IMR-90 (cell line): ENCODE results near the gene HCK. TPM values are rescaled to one million over a fixed set of nuclear protein-coding genes. Genes with fewer than 3 reads are reported as not detected.

Experiments used
- ATAC-seq: fragments of 200-7000 bp; cut with Tn5 transposase; 2 replicates; pipeline ENCODE4 v1.9.1; 2020; ENCODE audit warnings: low read depth, mild to moderate bottlenecking, moderate library complexity
- BruUV-seq: library from RNA; stranded (reverse); fragments of 400-500 nt; replicated peaks from 2 replicates; lab custom pipeline; 2021; lab: Mats Ljungman, UMichigan
- CTCF ChIA-PET: fragments of 300-600 bp; formaldehyde crosslinking; extraction: SDS; loops from one replicate; lab custom pipeline; 2021; ENCODE audit warnings: antibody characterized with exemption; lab: Yijun Ruan, JAX
- POLR2A ChIA-PET: fragments of 300-600 bp; sonication (Branson Sonifier 250); formaldehyde crosslinking; loops from one replicate; lab custom pipeline; 2022; ENCODE audit warnings: antibody characterized with exemption; ENCODE audit not compliant: unreplicated experiment; lab: Charles Lee
- DNase-seq: peaks from one replicate; pipeline ENCODE4 v3.0.0; 2013
- H2AFZ ChIP-seq: replicated peaks from 2 replicates; pipeline ENCODE3; 2013; ENCODE audit warnings: low read length, mild to moderate bottlenecking; ENCODE audit not compliant: poor library complexity
- H2AK5ac ChIP-seq: 2 replicates; pipeline ENCODE4 v1.6.1; 2013; ENCODE audit warnings: low read depth, low read length, inconsistent platforms
- H2AK9ac ChIP-seq: replicated peaks from 2 replicates; pipeline ENCODE3; 2013; ENCODE audit warnings: mild to moderate bottlenecking, low read depth, low read length, moderate library complexity; ENCODE audit not compliant: poor library complexity
- H2BK120ac ChIP-seq: 2 replicates; pipeline ENCODE4 v1.6.1; 2013; ENCODE audit warnings: low read depth, low read length, inconsistent platforms
- H2BK15ac ChIP-seq: 3 replicates; pipeline ENCODE4 v1.6.1; 2013; ENCODE audit warnings: low read depth, low read length, inconsistent platforms
- H2BK20ac ChIP-seq: 2 replicates; pipeline ENCODE4 v1.6.1; 2013; ENCODE audit warnings: low read depth, mild to moderate bottlenecking, inconsistent platforms, low read length, moderate library complexity
- H2BK5ac ChIP-seq: 2 replicates; pipeline ENCODE4 v1.6.1; 2013; ENCODE audit warnings: mild to moderate bottlenecking, low read depth, low read length, inconsistent platforms; ENCODE audit not compliant: poor library complexity, severe bottlenecking
- H3K14ac ChIP-seq: replicated peaks from 2 replicates; pipeline ENCODE4 v1.6.1; 2013; ENCODE audit warnings: low read depth, low read length, inconsistent platforms
- H3K18ac ChIP-seq: 2 replicates; pipeline ENCODE4 v1.6.1; 2013; ENCODE audit warnings: low read depth, low read length, control low read depth
- H3K23ac ChIP-seq: 2 replicates; pipeline ENCODE4 v1.6.1; 2013; ENCODE audit warnings: low read depth, low read length, inconsistent platforms
- H3K27ac ChIP-seq: 2 replicates; pipeline ENCODE4 v1.5.1; 2013; ENCODE audit warnings: mild to moderate bottlenecking, control low read depth, low read length; ENCODE audit not compliant: insufficient read depth
- H3K27me3 ChIP-seq: 2 replicates; pipeline ENCODE4 v1.6.1; 2013; ENCODE audit warnings: low read length; ENCODE audit not compliant: control insufficient read depth, insufficient read depth
- H3K36me3 ChIP-seq: 2 replicates; pipeline ENCODE4 v1.6.1; 2013; ENCODE audit warnings: low read length, mixed read lengths; ENCODE audit not compliant: control insufficient read depth, insufficient read depth
- H3K4ac ChIP-seq: 2 replicates; pipeline ENCODE4 v1.6.1; 2013; ENCODE audit warnings: low read depth, low read length, inconsistent platforms
- H3K4me1 ChIP-seq: 2 replicates; pipeline ENCODE4 v1.6.1; 2013; ENCODE audit warnings: low read length, mixed read lengths; ENCODE audit not compliant: control insufficient read depth, insufficient read depth
- H3K4me2 ChIP-seq: 2 replicates; pipeline ENCODE4 v1.6.1; 2013; ENCODE audit warnings: low read depth, mild to moderate bottlenecking, control low read depth, low read length, moderate library complexity
- H3K4me3 ChIP-seq: 2 replicates; pipeline ENCODE4 v1.5.1; 2013; ENCODE audit warnings: low read depth, mild to moderate bottlenecking, control low read depth, low read length, moderate library complexity; ENCODE audit not compliant: insufficient read depth
- H3K56ac ChIP-seq: 2 replicates; pipeline ENCODE4 v1.6.1; 2013; ENCODE audit warnings: low read length, inconsistent platforms; ENCODE audit not compliant: insufficient read depth; ENCODE audit errors: extremely low read depth
- H3K79me1 ChIP-seq, 2 experiments: 2 replicates each; pipeline ENCODE4 v1.6.1; 2013; ENCODE audit warnings: low read length in 2 of 2, inconsistent platforms in 1 of 2, low read depth in 1 of 2
- H3K9ac ChIP-seq: 2 replicates; pipeline ENCODE4 v1.6.1; 2013; ENCODE audit warnings: low read depth, low read length, control low read depth
- H3K9me1 ChIP-seq: 2 replicates; pipeline ENCODE4 v1.6.1; 2013; ENCODE audit warnings: low read length, inconsistent platforms; ENCODE audit not compliant: insufficient read depth
- H3K9me3 ChIP-seq: 2 replicates; pipeline ENCODE4 v1.6.1; 2013; ENCODE audit warnings: low read length; ENCODE audit not compliant: control insufficient read depth, insufficient read depth
- H4K20me1 ChIP-seq: 2 replicates; pipeline ENCODE4 v1.6.1; 2013; ENCODE audit warnings: low read length, inconsistent platforms; ENCODE audit not compliant: insufficient read depth
- H4K5ac ChIP-seq: 2 replicates; pipeline ENCODE4 v1.6.1; 2013; ENCODE audit warnings: mild to moderate bottlenecking, low read depth, low read length, control low read depth
- H4K8ac ChIP-seq, 2 experiments: 2 replicates each; pipeline ENCODE4 v1.6.1; 2013; ENCODE audit warnings: low read depth in 2 of 2, low read length in 2 of 2, control low read depth in 1 of 2, inconsistent platforms in 1 of 2
- H4K91ac ChIP-seq: 2 replicates; pipeline ENCODE4 v1.6.1; 2013; ENCODE audit warnings: low read depth, low read length, inconsistent platforms; ENCODE audit not compliant: insufficient read depth
- BHLHE40 ChIP-seq: fragments of 150-350 bp; IDR thresholded peaks from 2 replicates; pipeline ENCODE4 v1.6.1; 2016; ENCODE audit warnings: mild to moderate bottlenecking, low read depth, low read length
- CHD1 ChIP-seq: IDR thresholded peaks from 2 replicates; pipeline ENCODE4 v1.6.1; 2012; ENCODE audit warnings: low read depth, low read length, improper control_type of control experiment
- FOS ChIP-seq: fragments of 150-350 bp; IDR thresholded peaks from 2 replicates; pipeline ENCODE4 v1.6.1; 2016; ENCODE audit warnings: low read depth, low read length
- MAFK ChIP-seq: IDR thresholded peaks from 2 replicates; pipeline ENCODE4 v1.6.1; 2012; ENCODE audit warnings: low read depth, low read length, improper control_type of control experiment
- NFE2L2 ChIP-seq: fragments of 150-350 bp; IDR thresholded peaks from 2 replicates; pipeline ENCODE4 v1.6.1; 2016; ENCODE audit warnings: low read depth, mild to moderate bottlenecking, low read length
- RCOR1 ChIP-seq: IDR thresholded peaks from 2 replicates; pipeline ENCODE4 v1.6.1; 2012; ENCODE audit warnings: mild to moderate bottlenecking, low read length, improper control_type of control experiment; ENCODE audit not compliant: insufficient replicate concordance
- RFX5 ChIP-seq: IDR thresholded peaks from 2 replicates; pipeline ENCODE4 v1.8.0; 2012; ENCODE audit warnings: low read depth, mild to moderate bottlenecking, low read length, moderate library complexity
- SMC3 ChIP-seq: fragments of 150-350 bp; IDR thresholded peaks from 2 replicates; pipeline ENCODE4 v1.6.1; 2016; ENCODE audit warnings: low read depth, mild to moderate bottlenecking, antibody characterized with exemption, low read length, moderate library complexity
- USF2 ChIP-seq: fragments of 150-350 bp; IDR thresholded peaks from 2 replicates; pipeline ENCODE4 v1.6.1; 2017; ENCODE audit warnings: mild to moderate bottlenecking, antibody characterized with exemption, low read length, low read depth
- WGBS, 2 experiments: methylation state at CpG; one replicate each; pipeline versions ENCODE4 v1.1.5 to v1.1.7; 2013; ENCODE audit warnings: missing lambda C conversion rate in 2 of 2; ENCODE audit not compliant: insufficient read length in 1 of 2; ENCODE audit errors: extremely low coverage in 2 of 2; 5-methylcytosine and 5-hydroxymethylcytosine counted together
- dilution Hi-C: fragments of 300-500 bp; cut with HindIII; formaldehyde crosslinking; loops from one replicate; pipeline ENCODE4 v1.14.3; 2018; ENCODE audit warnings: low sequenced_read_pairs; ENCODE audit not compliant: unreplicated experiment
- in situ Hi-C: fragments of 300-500 bp; cut with MboI; formaldehyde crosslinking; loops from 3 replicates; pipeline ENCODE4 v1.14.3; 2019; ENCODE audit warnings: low sequenced_read_pairs, inconsistent platforms, mixed read lengths
- intact Hi-C: fragments of 100-400 bp; cut with micrococcal nuclease; formaldehyde crosslinking; loops from 2 replicates; pipeline ENCODE4 v1.10.0; 2022
- polyA plus RNA-seq, 3 experiments: library from polyadenylated mRNA; depleted of rRNA; stranded (reverse); fragments of >200 nt; gene quantifications; 2 replicates each; pipeline ENCODE4 v1.2.3, GENCODE V29; 2012; ENCODE audit warnings: low replicate concordance in 1 of 3
- total RNA-seq: library from RNA; depleted of rRNA; stranded (reverse); fragments of >200 nt; gene quantifications from 2 replicates; pipeline ENCODE4 v1.2.3, GENCODE V29; 2012

Gene HCK
- total and polyA plus RNA-seq, 2 of the 4 experiments (the other 2 are of a cell fraction) = not detected

GRCh38 chr20:32064667-32065066 lies 12.6 kb downstream of the HCK start:
- Histone ChIP-seq H3K4me1 (peaks cover 8% of the 10 kb centered on the region), H4K91ac (no peak overlapping the region), H2BK120ac (no peak overlapping the region), H3K4me2 (no peak overlapping the region), H3K27me3 (peaks cover 30% of the 10 kb centered on the region), H2BK20ac (no peak overlapping the region), H4K20me1 (peaks cover 9% of the 10 kb centered on the region; the same call in 1 of the 2 replicates), H2BK15ac (no peak overlapping the region), H3K9me3 (peaks cover 2% of the 10 kb centered on the region; the same call in 1 of the 2 replicates), H3K23ac (no peak overlapping the region), H3K4ac (no peak overlapping the region), H3K14ac (no peak overlapping the region), H3K4me3 (no peak overlapping the region), H2AK5ac (no peak overlapping the region), H4K5ac (no peak overlapping the region), H3K9me1 (peaks cover 10% of the 10 kb centered on the region), H2AK9ac (no peak overlapping the region), H3K27ac (no peak overlapping the region), H3K18ac (no peak overlapping the region), H3K36me3 (no peaks in the 10 kb centered on the region), H3K9ac (no peak overlapping the region), H4K8ac (no peak overlapping the region), H3K79me1 (no peaks in the 10 kb centered on the region), H3K56ac (no peak overlapping the region), H2AFZ (peak overlapping the region; percentile 44), H2BK5ac (no peak overlapping the region)
- DNase-seq (no peak), ATAC-seq (no peak)
- BruUV-seq = no TSS peak
- POLR2A ChIA-PET = no interaction called here
- CTCF ChIA-PET = no interaction called here
- in situ Hi-C loops (no loop called here), intact Hi-C loops (no loop called here), dilution Hi-C loops (no loop called here)
- TF ChIP-seq NFE2L2 (no peak), RFX5 (no peak), USF2 (no peak), MAFK (no peak), FOS (no peak), BHLHE40 (no peak), RCOR1 (no peak), SMC3 (no peak), CHD1 (no peak)
- WGBS, 2 experiments = no CpG with 5 or more reads among the region's 7 CpGs
